ENCODE data around the gene YBEY.
A peak's percentile ranks its signal among the peaks of the same experiment; 100 is the strongest.
"Not testable (repeated sequence)": the region's sequence is repeated elsewhere in the genome, so short reads cannot be mapped to it uniquely, and the experiment has no call there.

YBEY gene

DNA sequence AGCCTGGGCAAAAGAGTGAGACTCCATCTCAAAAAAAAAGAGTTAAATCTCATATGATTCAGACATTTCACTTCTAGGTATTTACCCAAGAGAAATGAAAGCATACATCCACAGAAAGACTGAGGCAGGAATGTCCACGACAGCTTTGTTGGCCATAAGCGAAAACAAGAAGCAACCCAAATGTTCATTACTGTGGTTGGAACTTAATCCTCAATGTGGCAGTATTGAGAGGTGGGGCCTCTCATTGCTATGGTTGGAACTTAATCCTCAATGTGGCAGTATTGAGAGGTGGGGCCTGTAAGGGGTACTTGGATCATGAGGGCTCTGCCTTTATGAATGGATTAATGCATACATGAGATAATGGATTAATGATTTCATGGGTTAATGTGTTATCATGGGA is 22.3 kb downstream of the YBEY start:
- no peak for DNase-seq

DNA sequence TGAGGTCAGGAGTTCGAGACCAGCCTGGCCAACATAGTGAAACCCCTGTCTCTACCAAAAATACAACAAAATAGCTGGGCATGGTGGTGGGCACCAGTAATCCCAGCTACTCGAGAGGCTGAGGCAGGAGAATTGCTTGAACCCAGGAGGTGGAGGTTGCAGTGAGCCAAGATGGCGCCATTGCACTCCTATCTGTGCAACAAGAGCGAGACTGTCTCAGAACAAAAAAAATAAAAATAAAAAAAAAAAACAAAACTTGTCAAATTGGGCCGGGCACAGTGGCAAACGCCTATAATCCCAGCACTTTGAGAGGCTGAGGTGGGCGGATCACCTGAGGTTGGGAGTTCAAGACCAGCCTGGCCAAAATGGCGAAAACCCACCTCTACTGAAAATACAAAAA is 24.1 kb downstream of the YBEY start:
- DNase-seq, result not testable (repeated sequence)

DNA sequence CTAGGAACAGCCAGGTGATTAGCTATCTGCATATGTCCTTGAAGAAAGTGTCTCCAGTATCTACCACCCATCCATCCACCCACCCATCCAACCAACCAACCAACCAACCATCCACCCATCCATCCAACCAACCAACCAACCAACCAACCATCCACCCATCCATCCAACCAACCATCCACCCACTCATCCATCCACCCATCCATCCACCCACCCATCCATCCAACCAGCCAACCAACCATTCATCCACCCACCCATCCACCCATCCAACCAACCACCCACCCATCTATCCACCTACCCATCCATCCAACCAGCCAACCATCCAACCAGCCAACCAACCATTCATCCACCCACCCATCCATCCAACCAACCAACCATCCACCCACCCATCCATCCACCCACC is 25.4 kb downstream of the YBEY start:
- DNase-seq, result no peak

DNA sequence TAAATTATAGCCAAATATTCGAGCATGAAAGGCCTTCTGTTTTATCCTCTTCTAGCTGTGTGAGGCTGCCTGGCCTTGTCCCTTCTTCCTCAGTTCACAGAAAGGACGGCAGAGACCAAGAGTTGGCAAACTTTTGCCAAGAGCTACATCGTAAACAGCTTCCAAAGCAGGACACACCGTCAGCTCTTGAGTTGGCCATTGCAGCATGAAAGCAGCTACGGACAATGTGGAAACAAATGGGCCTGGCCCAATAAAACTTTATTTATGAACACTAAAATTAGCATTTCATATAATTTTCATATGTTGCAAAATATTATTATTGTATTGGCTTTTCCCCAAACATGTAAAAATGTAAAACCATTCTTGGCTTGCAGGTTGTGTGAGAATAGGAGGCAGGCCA is 26.8 kb downstream of the YBEY start:
- DNase-seq, result no peak

DNA sequence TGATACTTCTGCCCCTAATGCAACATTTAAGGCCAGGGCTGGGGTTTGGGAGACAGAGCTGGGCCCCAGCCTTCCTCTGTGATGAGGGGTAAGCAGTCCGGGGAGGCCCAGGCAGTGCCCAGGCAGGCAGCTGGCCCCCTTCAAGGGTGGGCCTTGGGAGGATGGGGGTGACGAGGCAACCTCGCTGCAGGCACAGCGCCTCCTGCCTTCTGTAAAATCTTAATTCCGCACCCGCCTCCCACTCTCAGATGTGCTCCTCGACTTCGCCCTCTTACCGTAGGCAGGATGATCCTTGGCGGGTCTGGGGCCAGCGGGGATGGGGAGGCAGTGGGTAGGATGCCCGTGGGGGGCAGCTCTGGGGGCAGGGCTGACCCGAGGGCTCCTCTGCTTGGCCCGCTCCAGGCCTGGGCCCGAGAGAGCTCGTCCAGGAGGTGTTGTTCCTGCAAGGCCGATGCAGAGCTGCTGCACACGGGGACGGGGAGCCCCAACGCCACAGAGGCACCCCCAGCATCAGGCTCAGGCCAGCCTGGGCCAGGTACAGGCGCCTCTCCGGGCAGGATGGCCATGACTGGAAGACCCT is 28.4 kb downstream of the YBEY start:
- DNase-seq, result no peak

DNA sequence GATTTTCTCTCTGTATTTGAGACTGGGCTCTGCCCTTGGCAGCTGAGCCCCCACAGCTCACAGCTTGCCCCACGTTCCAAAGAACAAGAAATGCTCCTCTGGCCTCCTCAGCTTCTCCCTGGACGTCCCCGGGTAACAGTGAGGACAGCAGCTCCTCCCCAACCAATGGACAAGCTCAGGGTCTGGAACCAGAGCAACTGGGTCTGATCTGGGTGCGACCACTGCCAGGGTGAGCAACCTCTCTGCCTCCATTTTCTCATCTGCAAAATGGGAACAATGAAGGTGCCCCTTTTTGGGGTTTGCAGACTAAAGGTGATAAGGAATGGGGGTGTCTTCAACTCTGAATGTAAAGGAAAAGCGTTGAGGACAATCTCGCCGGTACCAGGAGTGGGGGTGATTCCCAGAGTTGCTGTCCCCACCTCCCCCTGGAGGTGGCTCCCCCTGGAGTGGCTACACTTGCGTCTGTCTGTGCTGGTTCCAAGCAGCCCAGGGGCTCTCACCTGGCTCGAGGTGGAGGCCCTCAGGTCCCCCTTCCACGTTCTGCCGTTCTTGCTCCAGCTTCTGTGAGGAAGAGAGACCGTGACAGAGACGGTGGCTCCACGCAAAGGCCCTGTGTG is 30.7 kb downstream of the YBEY start:
- no peak for DNase-seq

DNA sequence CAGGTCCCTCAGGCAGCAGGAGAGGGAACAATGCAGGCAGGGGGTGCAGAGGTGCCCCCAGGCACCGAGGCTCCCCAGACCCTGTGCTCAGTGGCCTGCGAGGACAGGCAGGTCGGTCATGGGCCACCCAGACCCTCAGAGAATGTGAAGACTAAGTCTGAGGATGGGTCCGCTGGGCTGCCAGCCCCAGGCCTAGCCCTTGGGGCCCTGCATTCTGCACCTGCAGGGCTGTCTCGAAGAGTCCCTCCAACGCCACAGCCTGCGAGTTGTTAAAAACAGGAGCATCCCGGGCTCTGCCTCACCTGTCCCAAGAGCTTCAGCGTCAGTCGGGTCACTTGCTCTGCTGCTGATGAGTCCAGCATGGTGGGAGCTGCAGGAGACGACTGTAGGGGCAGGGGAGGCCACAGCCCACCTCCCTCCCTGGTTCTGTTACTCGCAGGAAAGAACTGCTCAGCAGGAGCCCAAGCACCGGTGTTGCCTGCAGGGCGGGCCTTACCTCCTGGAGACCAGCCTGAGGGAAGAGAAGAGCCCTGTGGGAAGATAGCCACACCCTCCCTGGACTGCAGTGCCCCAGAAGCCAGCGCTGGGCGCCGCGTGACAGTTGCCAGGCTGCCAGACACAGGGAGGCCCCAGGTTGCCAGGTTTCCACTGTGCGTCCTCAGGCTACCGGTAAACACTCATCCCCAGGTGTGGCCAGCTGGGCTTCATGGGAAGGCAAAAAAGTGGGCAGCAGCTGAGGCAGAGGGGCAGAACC is 31.7 kb downstream of the YBEY start:
- DNase-seq, result no peak

DNA sequence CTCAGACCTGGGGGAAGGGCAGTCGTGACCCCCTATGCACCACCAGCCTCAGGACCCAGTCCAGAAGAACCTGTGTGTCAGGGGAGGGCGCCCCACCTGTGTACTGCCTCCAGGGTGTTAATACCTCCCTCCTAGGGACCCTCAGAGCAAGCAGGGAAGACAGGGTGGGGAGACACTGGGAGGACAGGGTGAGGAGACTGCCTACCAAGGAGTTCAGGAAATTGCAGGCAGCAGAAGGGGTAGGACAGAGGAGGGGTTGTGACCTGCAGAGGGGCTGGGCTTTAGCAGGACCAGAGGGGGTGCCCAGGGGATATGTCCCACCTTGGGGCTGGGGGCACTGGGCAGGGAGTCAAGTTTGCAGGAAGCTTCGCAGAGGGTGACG is 32.3 kb downstream of the YBEY start:
- no peak for DNase-seq

DNA sequence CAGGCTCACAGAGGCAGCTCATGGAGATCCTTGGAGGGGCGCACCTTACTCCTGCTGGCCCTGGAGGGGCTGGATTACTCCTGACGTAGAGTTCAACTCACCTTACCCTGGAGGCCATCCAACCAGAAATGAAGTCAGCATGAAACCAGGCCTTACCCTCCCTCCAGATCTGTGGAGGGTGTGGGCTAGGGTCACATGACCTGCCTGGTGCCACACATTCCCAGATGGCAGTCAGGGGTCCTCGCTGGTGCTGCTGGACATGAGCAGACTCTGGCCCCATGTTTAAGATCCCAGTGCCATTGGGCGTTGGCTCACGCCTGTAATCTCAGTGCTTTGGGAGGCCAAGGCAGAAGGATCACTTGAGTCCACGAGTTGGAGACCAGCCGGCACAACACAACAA is 33.0 kb downstream of the YBEY start:
- DNase-seq, result no peak

DNA sequence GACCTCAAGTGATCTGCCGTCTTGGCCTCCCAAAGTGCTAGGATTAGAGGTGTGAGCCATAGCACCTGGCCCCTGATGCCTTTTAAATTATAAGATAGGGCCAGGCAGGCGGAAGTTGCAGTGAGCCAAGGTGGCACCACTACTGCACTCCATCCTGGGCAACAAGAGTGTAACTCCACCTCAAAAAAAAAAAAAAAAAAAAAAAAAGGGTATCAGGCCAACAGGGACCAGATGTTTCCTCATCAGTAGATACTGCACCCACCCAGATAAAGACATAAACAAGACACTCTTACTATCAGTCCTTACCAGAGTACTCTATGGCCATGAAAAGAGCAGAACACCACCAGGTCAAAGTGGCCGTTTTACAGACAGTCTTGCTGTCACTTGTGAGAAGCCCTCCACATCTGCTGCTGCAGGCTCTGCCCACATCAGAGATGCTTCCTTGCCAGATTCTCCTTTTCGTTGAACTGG is 34.2 kb downstream of the YBEY start:
- no peak for DNase-seq

DNA sequence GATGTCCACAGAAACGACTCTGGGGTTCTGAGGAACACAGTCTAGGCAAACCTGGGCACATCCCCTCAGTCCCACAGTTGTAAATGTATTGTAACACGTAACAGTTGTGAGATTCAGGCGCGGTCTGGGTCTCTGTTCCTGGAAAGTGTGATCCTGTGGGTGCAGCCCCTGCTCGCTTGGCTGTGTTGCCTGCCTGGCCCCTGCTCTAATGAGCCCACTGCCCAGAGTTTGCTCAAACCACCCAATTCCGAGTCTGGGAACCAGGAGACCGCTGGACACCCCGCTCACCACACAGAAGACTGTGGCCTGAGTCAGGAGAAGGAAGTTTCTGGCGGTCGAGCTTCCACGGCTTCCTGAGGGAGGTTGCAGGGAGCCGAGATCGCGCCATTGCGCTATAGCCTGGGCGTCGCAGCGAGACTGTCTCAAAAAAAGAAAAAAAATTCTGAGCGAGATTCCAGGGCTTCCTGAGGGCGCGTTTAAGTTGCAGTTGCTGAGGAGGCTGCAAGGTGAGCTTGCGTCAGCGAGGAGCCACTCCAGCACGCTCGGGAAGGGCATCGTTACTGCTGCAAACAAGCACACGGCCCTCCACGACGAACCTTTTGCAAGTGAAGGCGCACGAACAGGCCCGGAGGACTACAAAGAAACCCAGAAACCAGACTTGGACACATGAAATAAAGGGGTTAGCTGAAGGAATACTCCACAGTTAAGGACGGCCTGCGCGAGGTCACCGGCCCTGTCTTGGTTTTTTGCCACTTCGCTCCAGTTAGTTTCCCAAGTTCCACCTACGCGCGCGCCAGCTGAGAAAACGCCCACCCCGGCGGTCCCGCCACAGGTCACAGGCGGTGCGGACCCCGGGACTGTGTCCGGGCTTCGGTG is 36.4 kb downstream of the YBEY start:
- DNase-seq, result no peak

DNA sequence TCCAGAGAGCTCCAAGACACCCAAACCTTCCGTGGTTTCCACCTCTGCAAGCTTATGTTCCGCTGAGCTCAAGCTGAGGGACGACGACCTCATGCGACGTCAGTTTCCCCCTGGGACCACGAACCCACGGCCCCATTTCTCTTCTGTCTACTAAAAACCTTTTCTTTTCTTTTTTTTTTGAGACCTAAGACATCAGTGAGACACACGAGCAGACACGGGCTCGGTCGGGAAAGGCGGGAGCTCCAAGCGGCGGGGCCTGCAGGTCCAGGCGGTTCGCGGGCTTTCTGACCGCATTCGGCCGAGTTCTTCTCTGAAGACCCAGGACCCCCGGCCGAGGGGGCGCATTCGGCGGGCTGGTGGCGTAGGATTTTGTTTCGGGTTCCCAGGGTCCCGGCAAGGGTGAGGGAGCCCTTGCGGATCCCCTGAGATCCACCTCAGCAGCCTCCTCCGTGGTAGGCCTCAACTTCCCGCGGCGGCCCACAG is 37.1 kb downstream of the YBEY start:
- DNase-seq, result no peak

DNA sequence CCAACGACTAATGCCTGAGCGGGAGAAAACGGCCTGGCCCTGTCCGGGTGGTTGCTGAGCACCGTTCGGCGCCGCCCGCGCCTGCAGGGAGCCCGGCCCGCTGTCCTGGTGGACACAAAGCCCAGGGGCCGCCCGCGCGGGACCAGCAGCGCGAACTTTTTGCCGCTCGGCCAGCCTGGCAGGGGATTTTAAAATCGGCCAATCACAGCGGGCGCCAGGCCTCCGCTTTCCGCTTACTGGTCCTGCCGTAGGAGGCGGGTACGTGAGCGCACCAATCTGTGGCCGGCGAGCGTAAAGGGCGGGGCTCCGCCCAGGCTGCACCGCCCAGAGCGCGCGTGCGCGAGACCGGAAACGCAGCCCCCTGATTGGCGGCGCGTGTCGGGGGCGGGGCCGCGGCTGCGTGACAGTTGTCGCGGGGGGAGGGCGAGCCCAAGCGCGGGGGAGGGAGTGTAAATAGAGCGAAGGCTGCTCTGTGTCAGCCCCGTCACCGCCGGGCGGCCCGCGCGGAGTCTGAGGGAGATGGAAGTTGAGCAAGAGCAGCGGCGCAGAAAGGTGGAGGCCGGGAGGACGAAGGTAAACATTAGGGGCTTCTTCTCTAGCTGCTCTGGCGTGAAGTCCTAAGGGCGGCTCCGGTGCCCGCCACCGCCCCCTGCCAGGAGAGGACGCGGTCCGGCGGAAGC is 37.7 kb downstream of the YBEY start, which contains the start of the genes C21orf58 and PCNT:
C21orf58 (minus strand) TSS at position 161 of the 680 bp plus-strand sequence. CDS start 1,132 bp downstream, outside the sequence.
PCNT (plus strand) TSS at position 447 of the 680 bp plus-strand sequence; CDS start at position 520, 73 bp downstream.
- DNase-seq, result peak; percentile 97

DNA sequence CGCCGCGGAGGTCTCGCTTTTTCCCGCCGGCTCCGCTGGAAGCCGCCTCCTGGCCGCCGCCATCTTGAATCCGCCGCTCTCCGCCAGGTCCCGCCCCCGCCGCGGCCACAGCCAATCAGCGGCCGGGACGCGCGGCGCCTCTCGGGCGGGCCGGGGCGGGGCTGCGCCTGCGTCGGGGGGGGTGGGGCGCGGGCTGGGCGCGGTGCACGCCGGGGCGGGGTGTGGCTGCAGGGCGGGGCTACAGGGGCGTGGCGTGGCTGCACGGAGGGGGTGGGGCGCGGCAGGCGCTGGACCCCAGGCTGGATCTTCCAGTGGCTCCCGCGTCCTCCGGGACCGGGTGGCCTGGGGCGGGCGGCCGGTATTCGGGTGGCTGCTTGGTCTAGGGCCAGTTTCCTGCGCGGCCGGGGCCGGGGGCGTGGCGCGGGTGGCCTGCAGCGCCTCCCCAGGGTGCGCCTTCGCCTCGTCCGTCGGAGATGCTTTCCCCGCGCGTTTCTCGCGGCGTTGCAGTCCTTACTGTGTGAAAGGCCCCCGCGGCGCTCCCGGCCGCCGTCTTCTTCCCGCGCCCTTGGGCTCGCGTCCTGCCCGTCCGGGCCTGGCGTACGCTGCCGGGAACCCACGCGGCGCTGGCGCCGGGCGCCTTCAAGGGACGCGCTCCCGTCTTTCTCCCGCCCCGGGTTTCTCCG is 38.4 kb downstream of the YBEY start:
- peak; percentile 87 for DNase-seq

DNA sequence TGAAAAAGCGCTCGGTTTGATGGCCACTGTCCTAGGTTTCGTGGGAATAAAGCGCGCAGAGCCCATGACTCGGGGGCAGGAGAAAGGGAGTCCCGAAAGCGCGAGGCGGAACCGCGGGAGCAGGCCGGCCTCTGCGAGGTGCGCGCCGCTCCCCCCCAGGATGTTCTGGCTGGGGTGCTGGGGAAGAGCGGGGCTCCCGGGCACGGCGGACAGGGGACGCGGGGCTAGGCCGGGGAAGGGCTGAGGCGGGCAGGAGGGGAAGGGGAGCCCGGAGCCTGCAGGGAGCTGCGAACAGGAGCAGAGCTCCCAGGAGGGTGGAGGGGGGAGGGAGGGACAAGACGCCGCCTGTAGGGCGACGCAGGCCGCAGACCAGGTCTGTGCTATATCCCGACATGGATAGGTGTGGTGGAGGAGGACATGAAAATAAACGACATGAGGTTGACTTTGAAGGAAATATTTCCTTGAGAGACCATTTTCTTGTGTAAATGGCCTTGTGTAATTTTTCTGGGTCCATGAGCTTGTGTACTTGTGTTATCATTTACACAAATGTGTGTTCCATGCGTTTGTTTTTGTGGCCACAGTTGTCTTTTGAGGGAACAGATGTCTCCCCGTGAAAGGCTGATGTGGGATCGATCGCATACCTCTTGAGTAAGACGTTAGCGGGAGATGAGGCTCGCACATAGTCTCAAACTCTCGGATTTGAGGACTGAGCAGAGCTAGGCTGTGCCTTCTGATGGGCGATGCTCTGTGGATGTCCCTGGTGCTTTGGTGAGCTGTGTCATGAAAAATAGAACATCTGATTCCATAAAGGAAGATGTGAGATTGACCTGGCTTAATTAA is 39.2 kb downstream of the YBEY start:
- DNase-seq, result peak; percentile 39

DNA sequence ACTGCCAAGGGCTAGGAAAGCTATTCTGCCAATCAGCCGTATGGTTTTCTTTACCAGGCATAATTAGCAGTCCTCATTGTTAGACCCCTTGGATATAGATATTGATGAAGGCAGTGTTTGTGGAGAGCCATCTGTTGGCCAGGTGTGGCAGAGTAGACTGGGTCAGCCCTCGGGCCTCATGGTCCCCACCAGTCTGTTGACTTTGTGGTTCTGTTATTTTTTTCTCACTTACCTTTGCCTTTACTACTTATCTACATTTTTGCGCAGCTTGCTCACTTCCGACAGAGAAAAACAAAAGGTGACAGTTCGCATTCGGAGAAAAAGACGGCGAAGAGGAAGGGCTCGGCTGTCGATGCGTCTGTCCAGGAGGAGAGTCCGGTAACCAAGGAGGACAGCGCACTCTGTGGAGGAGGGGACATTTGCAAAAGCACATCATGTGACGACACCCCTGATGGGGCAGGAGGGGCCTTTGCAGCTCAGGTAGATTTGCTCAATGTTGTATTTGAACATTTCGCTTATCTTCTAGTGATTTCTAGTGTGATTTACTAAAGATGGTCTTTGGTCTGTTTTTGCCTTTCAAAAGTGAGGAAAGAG is 40.1 kb downstream of the YBEY start:
- no peak for DNase-seq

DNA sequence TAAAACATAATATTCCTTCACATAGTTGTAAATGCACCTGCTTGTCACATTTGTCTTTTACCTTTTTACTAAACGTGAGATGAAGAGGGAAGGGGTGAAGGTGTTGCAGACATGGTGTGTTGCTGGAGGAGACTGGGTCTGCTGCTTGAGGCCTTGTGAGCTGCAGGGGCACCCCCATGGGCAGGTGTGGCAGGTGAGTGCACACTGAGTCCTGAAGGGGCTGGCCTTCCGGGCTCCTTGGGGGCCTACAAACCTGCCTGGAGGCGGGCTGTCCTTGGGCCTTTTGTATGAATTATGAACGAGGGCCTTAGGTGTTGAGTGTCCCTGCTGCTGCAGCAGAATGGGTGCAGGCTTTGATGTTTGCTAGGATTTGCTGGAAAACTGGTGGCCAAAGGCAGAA is 41.6 kb downstream of the YBEY start:
- DNase-seq, result no peak

DNA sequence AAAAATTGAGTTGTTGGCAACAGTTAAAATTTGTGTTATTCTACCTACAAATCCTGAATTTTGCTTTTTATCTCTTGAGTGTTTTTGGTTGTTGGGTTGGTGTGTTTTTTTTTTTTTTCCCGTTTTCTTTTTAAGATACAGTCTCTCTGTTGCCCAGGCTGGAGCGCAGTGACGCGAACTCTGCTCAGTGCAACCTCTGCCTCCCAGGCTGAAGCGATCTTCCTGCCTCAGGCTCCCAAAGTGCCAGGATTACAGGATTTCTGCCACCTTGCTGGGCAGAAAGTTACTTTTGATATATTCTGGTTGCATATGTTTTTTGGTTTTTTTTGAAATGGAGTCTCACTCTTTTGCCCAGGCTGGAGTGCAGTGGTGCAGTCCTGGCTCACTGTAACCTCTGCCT is 42.0 kb downstream of the YBEY start:
- no peak for DNase-seq

DNA sequence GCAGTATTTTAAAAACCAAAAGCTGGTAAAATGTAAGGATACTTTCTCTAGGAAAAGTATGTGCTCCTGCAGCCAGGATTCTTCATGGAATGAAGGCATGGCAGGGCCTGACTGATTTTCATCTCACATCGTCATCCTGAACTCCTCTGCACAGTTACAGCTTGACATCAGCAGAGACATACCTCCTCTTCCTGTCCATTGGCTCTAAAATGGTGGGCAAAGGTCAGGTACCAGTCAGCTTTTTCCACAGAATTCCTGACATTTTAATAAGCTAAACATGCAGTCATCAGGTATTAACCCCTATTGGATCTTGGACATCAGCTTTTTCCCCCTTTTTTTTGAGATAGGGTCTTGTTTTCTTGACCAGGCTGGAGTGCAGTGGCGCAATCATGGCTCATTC is 43.7 kb downstream of the YBEY start:
- DNase-seq, result no peak

Measured in activated CD8-positive, alpha-beta memory T cell treated with anti-CD3 and anti-CD28 coated beads, Interleukin-2, amount 50 U/mL, for 4 hours (primary cell).